T-helper 2 cell treated with Interferon-gamma antibody and Interleukin-4, amounts not matched to agents 5 μg/mL and 100 μg/mL, for 36 hours (primary cell): ENCODE measurements around the gene PRDM15.

Experiments
- DNase-seq: peaks from one replicate; pipeline ENCODE4 v3.0.0; 2021; ENCODE audit warnings: low spot score
- H3K27ac Mint-ChIP-seq: one replicate; pipeline ENCODE4 v1.8.0; 2021; ENCODE audit warnings: mild to moderate bottlenecking, mixed read lengths
- H3K27me3 Mint-ChIP-seq: one replicate; pipeline ENCODE4 v1.8.0; 2021; ENCODE audit warnings: low read depth, mixed read lengths
- H3K36me3 Mint-ChIP-seq: one replicate; pipeline ENCODE4 v1.8.0; 2021; ENCODE audit warnings: low read depth, mixed read lengths
- H3K4me1 Mint-ChIP-seq: one replicate; pipeline ENCODE4 v1.8.0; 2021; ENCODE audit warnings: low read depth, mixed read lengths
- H3K4me3 Mint-ChIP-seq: one replicate; pipeline ENCODE4 v1.8.0; 2022; ENCODE audit warnings: mild to moderate bottlenecking, moderate library complexity, mixed read lengths
- H3K9me3 Mint-ChIP-seq: one replicate; pipeline ENCODE4 v1.8.0; 2021; ENCODE audit warnings: mixed read lengths

The PRDM15 gene

DNA sequence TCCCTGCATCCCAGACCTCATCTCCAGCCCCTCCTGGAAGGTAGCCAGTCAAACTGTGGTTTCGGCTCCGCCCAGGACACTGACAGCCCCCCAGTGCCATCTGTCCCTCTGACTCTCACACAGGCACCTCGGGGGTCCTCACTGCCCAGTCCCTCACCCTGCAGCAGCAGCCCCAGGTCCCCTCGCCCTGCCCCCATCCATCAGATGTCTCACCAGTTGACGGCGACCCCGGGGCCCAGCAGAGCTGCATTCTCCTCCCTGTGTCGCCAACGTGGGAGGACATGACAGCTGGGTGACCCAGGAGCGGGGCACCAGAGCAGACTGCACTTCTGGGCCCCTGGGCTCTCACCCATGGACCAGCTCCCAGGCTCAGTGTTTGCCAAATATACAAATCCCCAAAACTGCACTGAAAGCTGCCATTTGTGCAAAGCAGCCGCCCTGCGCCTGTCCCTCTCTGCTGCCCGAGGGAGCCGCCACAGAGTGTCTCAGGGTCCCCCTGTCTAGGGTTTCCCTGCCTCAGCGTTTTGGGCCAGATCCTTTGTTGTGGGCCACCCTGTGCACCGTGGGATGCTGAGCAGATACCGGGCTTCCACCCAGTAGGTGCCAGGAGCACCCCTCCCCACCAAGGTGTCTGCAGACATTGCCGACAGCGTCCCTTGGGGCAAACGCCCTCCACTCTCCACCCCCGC, 48.2 kb downstream of the PRDM15 start:
- Mint-ChIP-seq H3K36me3 (no peaks in the 10 kb centered on the region), H3K27me3 (no peaks in the 10 kb centered on the region), H3K9me3 (no peaks in the 10 kb centered on the region), H3K27ac (no peak overlapping the region), H3K4me3 (no peak overlapping the region), H3K4me1 (no peaks in the 10 kb centered on the region)
- DNase-seq: no peak

- no peak for DNase-seq
- no peaks in the 10 kb centered on the region for H3K27me3 Mint-ChIP-seq
- no peaks in the 10 kb centered on the region for H3K9me3 Mint-ChIP-seq
- H3K27ac Mint-ChIP-seq: no peak overlapping the region
- no peaks in the 10 kb centered on the region for H3K36me3 Mint-ChIP-seq
- no peak overlapping the region for H3K4me3 Mint-ChIP-seq
- H3K4me1 Mint-ChIP-seq: no peaks in the 10 kb centered on the region
Observed at GRCh38 chr21:41830145-41830707, 48.9 kb downstream of the PRDM15 start.

- DNase-seq: no peak
- H3K27me3 Mint-ChIP-seq: no peaks in the 10 kb centered on the region
Observed at GRCh38 chr21:41828884-41829360, 50.2 kb downstream of the PRDM15 start.

GRCh38 chr21:41827951-41828883, 50.9 kb downstream of the PRDM15 start:
- H3K36me3 Mint-ChIP-seq: no peaks in the 10 kb centered on the region
- H3K27me3 Mint-ChIP-seq: no peaks in the 10 kb centered on the region
- DNase-seq: no peak
- H3K4me1 Mint-ChIP-seq: no peaks in the 10 kb centered on the region
- no peak overlapping the region for H3K27ac Mint-ChIP-seq
- no peaks in the 10 kb centered on the region for H3K9me3 Mint-ChIP-seq
- H3K4me3 Mint-ChIP-seq: no peak overlapping the region

More at GRCh38 chr21:41828884-41829360, 50.2 kb downstream of the PRDM15 start:
- Mint-ChIP-seq H3K4me3 (no peak overlapping the region), H3K36me3 (no peaks in the 10 kb centered on the region), H3K9me3 (no peaks in the 10 kb centered on the region), H3K27ac (no peak overlapping the region), H3K4me1 (no peaks in the 10 kb centered on the region)

- Mint-ChIP-seq H3K9me3 (no peaks in the 10 kb centered on the region), H3K4me3 (no peak overlapping the region), H3K4me1 (no peaks in the 10 kb centered on the region), H3K27ac (no peak overlapping the region), H3K36me3 (no peaks in the 10 kb centered on the region), H3K27me3 (no peaks in the 10 kb centered on the region)
- DNase-seq: no peak
Observed at GRCh38 chr21:41825881-41826280, 53.3 kb downstream of the PRDM15 start.

GRCh38 chr21:41825216-41825615, 53.9 kb downstream of the PRDM15 start:
- no peak overlapping the region for H3K27ac Mint-ChIP-seq
- H3K27me3 Mint-ChIP-seq: no peaks in the 10 kb centered on the region
- no peaks in the 10 kb centered on the region for H3K4me1 Mint-ChIP-seq
- DNase-seq: no peak
- no peaks in the 10 kb centered on the region for H3K9me3 Mint-ChIP-seq
- no peak overlapping the region for H3K4me3 Mint-ChIP-seq
- no peaks in the 10 kb centered on the region for H3K36me3 Mint-ChIP-seq

DNA sequence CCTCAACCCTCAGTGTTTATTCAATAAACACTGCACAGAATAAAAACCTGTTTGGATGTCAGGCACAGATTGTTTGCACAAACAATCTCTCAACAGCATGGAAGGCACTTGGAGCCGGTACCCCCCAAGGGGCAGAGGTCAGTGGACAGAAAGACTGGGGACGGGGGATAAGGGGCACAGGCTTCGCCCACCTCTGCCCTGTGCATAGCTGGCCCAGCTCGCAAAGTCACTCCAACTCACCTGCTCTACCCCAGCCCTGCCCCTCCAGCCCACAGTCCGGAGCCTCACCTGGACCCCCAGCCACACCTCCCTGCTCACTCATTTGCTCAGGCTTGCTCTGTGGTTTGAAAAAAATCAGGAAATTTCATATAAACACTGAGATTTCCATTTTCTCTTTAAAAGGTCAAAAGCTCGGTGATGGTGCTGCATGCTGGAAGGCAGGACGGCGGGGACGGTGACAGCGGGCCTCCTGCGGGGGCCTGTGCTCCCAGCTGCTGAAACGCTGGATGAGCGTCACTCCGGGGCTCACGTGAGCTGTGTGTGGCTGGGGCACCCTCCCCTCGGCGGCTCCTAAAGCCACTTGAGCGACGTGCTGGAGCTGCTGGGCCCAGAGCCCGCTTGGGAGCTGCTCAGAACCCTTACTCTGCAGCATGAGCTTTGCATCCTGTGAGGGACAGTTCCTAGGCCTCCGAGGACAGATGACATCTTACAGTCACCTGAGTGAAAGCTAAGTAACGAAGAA, 54.5 kb downstream of the PRDM15 start:
- Mint-ChIP-seq H3K4me3 (no peak overlapping the region), H3K4me1 (no peaks in the 10 kb centered on the region), H3K36me3 (no peaks in the 10 kb centered on the region), H3K27me3 (no peaks in the 10 kb centered on the region), H3K9me3 (no peaks in the 10 kb centered on the region), H3K27ac (no peak overlapping the region)
- no peak for DNase-seq

DNA sequence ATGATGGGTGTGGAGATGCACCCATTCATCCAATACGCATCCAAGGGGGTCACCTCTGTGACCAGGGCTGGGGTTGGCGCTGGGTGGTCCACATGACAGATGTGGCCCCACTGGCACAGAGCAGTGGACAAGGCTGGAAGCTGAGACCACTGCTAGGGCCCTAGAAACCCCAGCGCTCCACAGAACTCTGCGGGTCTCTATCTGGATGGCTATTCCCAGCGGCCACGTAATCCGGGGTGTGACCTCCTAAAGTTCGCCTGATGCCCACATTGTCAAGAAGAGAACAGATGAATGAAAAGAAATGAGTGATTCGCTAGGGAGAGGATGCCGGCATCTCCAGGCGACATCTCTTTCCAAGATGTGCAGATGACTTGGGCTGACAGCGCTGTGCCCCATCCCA, 55.2 kb downstream of the PRDM15 start:
- Mint-ChIP-seq H3K27me3 (no peaks in the 10 kb centered on the region), H3K27ac (no peak overlapping the region), H3K4me1 (no peaks in the 10 kb centered on the region), H3K4me3 (no peak overlapping the region), H3K36me3 (no peaks in the 10 kb centered on the region), H3K9me3 (no peaks in the 10 kb centered on the region)
- DNase-seq: no peak

GRCh38 chr21:41823166-41823565, 56.0 kb downstream of the PRDM15 start:
- H3K4me1 Mint-ChIP-seq: no peaks in the 10 kb centered on the region
- no peak overlapping the region for H3K4me3 Mint-ChIP-seq
- H3K9me3 Mint-ChIP-seq: no peaks in the 10 kb centered on the region
- no peak overlapping the region for H3K27ac Mint-ChIP-seq
- no peak for DNase-seq
- H3K36me3 Mint-ChIP-seq: no peaks in the 10 kb centered on the region
- H3K27me3 Mint-ChIP-seq: no peaks in the 10 kb centered on the region

- Mint-ChIP-seq H3K36me3 (no peaks in the 10 kb centered on the region), H3K4me3 (no peak overlapping the region), H3K27me3 (no peaks in the 10 kb centered on the region), H3K27ac (no peak overlapping the region), H3K9me3 (no peaks in the 10 kb centered on the region), H3K4me1 (no peaks in the 10 kb centered on the region)
- no peak for DNase-seq
Observed at GRCh38 chr21:41821756-41822431, 57.2 kb downstream of the PRDM15 start.

DNA sequence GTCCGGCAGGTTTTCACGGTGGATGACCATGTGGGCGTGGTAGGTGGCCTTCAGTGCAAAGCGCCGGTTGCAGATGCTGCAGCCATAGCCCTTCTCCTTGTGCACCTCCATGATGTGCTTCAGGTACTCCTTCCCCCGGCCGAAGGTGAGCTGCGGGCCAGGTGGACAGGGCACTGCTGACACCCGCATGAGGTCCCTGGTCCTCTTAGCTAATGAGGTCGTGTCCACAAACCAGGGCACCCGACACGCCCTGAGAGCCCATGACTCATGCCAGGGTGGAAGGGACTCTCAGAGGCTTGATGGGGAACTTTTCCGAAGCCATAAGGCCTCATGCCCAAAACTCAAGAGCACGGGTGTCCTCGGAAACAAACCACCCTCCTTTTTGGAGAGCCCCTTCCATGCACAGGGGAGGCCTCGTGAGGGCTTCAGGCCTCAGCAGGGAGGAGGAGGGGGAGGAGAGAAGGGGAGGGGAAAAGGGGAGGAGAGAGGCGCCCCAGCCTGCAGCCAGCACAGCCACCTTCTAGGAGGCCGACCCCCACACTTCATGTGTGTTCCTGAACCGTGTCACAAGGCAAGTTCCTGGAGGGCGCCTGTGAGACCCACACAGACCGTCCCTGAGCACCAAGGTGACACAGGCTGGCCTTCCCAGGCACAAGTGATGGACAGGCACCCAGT, 57.9 kb downstream of the PRDM15 start:
- no peak for DNase-seq
- Mint-ChIP-seq H3K4me3 (no peak overlapping the region), H3K36me3 (no peaks in the 10 kb centered on the region), H3K4me1 (peaks cover 1% of the 10 kb centered on the region), H3K27ac (no peak overlapping the region), H3K27me3 (no peaks in the 10 kb centered on the region), H3K9me3 (no peaks in the 10 kb centered on the region)

- H3K27ac Mint-ChIP-seq: no peak overlapping the region
- H3K36me3 Mint-ChIP-seq: no peaks in the 10 kb centered on the region
- DNase-seq: no peak
- H3K4me1 Mint-ChIP-seq: peaks cover 1% of the 10 kb centered on the region
- no peaks in the 10 kb centered on the region for H3K9me3 Mint-ChIP-seq
- no peaks in the 10 kb centered on the region for H3K27me3 Mint-ChIP-seq
- H3K4me3 Mint-ChIP-seq: no peak overlapping the region
Observed at GRCh38 chr21:41820384-41821080, 58.6 kb downstream of the PRDM15 start.
